Spleen (tissue), 7 donors: Measurements from ENCODE around the gene NFIB.

Source experiments
- CTCF ChIP-seq, 11 experiments: fragments of 200-600 bp in 7 of 11; fragments of 450-650 bp in 4 of 11; sonication (generic) in 4 of 11; IDR thresholded peaks in 8 of 11; conservative IDR thresholded peaks in 3 of 11; 1 replicate in 7 of 11; 2 replicates in 4 of 11; pipeline versions ENCODE4 v1.4.0 to v1.8.0; 2016 to 2021; ENCODE audit warnings: antibody characterized with exemption in 11 of 11, inconsistent platforms in 4 of 11, mild to moderate bottlenecking in 1 of 11
- POLR2A ChIP-seq, 3 donors: fragments of 450-650 bp; IDR thresholded peaks; one replicate each; pipeline ENCODE4 v1.5.1; 2017; ENCODE audit warnings: antibody characterized with exemption in 3 of 3, mild to moderate bottlenecking in 1 of 3
- POLR2AphosphoS5 ChIP-seq, 3 donors: sonication (generic); formaldehyde crosslinking; IDR thresholded peaks; one replicate each; pipeline ENCODE4 v1.5.1; 2017; ENCODE audit warnings: antibody characterized with exemption in 3 of 3
- donor health status: DM: no; HTN: no; CAD: no; lungs with moderate emphysema.
- donor health status: DM: no; HTN: no; CAD: no.
- donor health status: DM: no; HTN: no; CAD: no.

DNA sequence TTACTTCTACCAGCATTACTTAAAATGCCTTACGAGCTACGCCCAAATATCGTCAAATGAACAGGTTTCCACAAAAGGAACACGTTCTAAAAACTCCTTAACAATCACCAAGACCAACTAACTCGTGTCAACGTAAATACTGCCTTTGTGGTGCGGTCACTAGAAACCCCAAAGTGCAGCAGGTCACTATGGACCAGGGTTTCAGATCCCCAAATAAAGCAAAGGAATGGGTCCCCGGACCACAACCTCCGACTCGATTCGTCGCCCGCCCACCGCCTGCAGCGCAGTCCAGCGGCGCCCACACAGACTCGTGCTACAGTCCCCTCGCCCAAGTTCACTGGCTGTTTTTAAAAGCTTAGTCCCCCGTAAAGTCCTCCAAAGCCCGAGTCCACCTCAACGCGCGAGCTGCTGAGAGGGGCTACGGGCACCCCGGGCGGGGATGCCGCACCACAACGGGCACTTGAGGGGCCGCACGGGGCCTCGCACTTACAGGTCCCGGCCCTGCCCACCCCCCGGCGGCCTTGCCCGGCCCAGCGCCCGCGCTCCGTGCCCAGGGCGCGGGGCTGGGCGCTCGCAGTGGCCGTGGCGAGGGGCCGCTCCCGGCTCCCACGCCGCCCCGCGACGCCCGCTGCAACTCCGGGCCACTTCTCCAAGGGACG is 1.1 kb downstream of the NFIB start:
- TF ChIP-seq CTCF (IDR thresholded peaks at IDR 0.05 in 8 of 11, conservative IDR thresholded peaks at IDR 0.05 in 3 of 11) (no peak), POLR2A (IDR thresholded peaks at IDR 0.05) (no peak), POLR2AphosphoS5 (IDR thresholded peaks at IDR 0.05) (peak in 2 of 3 donors; percentile 51 to 57)
